Raji (cell line): ENCODE data around the gene RALY.

ENCODE experiments used
- POLR2A ChIP-seq: IDR thresholded peaks from 2 replicates; pipeline ENCODE4 v1.6.1; 2011; ENCODE audit warnings: low read depth, low read length, control low read depth; ENCODE audit not compliant: insufficient read depth

The RALY gene

DNA sequence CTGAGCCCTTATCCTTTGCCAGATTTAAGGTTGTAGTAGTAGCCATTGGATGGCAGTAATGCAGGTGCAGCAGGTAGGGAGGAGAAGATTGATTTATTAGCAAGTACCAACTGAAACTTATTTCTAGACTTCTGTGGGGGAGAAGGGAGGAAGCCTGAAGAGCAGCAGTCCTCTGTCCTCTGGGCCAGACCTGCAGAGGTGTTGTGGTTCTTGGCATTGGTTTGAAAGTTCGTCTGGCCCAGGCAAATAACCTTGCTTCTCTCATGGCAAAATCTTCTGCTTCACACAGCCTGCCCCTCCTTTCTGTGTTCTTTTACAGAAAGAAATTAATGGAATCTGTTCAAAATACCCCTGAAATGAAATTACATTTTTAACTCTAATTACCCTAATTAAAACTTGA is 24.5 kb downstream of the RALY start:
- no peak for TF ChIP-seq POLR2A

DNA sequence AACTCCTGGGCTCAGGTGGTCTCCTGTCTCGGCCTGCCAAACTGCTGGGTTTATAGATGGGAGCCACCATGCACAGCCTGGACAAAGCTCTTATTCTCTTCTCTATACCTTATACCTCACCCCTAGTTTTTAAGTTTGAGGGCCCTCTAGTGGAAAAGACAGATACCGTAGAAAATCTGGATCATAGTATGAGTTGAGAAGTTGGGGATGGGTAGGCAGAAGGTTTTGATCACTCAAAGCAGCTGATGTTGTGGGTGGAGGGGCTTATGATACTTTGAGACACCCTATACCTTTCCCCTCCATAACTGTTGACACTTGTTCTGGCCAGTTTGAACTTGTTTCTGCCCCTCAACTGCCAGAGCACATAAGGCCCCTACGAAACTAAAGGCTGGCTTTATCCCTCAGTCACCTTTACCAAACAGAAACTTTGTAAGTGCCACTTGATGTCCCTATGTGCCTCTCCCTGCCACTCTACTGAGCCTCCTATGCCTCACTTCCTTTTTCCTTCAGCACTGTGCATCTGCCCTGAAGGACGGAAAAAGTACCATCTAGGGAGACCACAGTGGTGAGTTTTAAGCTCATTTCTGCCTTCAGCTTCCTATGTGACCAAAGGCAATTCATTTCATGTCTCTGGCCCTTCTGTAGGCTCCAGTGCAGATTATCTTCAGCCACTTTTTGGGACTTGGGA is 28.6 kb downstream of the RALY start:
- TF ChIP-seq POLR2A = no peak

DNA sequence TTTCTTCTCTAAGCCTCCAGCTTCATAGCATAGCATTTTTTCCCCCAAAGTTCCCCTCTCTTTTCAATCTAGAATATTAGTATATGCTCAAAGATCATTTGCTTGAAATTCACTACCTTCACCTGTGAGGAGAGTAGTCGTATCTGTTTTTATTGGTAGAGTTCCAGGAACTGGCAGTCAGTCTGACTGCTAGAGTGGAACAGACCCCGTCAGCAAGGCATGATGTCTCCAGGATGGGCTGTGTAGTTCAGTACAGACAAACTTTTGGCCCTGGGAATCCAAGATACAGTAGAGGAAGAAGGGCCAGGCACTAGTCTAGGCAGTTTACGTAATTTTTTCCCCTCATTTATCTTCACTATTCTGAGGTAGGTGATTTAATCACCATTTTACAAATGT is 29.1 kb downstream of the RALY start:
- TF ChIP-seq POLR2A = no peak

DNA sequence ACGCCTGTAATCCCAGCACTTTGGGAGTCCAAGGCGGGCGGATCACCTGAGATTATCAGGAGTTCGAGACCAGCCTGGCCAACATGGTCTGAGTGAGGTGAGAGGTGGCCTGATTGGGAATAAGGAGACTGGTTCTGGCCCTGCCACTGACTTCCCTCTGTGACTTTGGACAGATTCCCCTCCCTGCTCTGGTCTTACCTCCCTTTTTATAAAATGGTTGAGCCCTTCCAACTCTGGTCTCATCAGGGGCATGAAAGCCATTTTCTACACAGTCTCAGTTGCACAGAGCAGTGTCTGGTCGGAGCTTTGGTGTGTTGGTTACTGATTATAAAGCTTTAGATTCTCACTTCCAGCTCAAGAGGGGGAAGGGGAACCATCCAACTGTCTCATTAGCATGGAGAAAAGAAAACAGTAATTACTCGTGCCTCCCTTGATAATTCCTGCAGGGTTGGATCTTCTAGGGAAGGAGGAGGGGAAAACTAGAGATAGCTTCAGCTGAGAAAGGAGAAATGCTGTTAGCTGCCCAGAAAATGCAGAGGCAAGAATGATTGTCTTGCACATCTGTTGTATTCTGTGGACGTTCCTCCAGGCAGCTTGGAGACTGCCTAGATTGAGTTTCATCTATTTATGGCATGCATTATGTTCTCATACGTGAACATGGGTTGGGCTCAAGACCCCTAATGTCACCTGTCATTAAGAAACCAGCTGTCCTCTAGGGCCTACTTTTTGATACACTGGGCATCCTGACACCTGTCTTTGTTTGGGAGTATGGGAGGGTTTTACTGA is 30.4 kb downstream of the RALY start:
- no peak for TF ChIP-seq POLR2A

DNA sequence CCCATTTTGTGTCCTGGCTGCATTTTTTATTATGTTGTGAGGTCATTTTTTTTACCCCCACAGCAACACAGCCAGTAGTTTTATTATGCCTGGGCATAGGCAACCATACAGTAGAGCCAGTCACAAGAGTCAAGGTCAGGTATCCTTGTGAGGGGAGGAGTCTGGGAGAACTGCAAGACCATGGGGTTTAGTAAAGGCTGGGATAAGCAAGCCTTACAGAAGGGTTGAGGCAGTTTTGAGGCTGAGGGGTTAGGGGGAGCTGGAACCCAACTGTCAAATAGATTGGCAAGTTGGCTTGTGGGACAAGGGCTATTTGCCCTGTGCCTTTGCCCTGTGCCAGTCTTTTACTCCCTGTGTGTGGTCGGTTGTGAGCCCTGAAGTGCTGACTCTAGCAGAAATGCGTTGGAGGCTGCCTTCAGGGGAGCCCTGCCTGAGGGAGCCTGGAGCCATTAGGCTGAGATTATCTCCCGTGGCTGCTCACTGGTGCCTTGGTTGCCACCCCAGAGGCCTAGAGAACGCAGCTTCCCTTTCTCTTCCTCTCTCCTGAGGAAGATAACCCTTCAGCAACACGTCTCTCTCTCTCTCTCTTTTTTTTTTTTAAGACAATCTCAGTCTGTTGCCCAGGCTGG is 31.1 kb downstream of the RALY start:
- TF ChIP-seq POLR2A = no peak

DNA sequence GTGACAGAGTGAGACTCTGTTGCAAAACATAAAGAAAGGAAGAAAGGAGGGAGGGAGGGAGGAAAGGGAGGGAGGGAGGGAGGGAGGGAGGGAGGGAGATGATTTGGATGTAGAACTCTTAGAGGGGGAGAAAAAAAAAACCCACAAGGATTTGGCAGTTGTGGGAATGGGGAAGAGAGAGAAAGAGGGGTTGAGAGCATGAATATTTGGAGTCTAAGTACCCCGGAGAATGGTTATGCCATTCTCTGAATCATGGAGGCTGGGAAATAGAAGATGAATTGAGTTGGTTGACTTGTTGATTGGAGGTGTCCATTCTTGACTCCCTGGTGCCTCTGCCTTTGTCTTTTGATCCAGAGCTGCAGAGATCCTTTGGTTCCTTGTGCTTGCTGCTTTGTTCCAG is 35.7 kb downstream of the RALY start:
- TF ChIP-seq POLR2A = no peak

DNA sequence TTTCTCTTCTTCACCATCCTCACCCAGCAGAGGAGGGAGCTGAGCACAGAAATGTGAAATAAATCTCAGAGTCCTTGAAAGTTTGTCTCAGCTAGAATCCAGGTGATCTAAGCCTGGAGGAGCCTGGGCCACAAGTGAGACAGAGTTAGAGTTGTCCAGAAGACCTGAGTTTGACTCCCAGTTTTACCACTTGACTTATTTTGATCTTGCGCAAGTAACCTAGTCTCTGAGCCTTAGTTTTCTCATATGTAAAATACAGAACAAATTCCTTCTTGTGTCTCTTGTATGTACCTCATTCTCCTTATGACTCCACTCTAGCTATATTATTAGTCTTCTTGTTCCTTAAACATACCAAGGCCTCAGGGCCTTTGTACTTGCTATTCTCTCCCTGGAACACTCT is 36.7 kb downstream of the RALY start:
- TF ChIP-seq POLR2A = no peak

DNA sequence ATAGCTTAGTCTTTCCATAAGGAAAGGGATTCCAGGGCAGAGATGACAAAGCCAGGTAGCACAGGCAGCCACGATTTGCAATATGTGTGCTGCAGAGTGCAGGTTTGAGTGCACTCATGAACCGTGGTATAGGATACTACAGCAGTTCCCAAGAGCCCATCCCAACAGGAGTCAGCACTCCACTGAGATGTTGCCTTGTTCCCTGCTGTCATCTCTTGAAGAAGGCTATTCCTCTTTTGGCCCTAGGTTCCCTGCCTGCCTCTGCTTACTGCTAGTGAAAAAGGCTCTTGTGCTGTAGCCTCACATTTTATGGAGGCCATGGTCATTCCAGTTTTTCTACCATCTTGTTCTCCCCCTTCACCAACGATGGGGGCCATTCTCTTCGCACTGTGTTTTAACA is 40.2 kb downstream of the RALY start:
- TF ChIP-seq POLR2A = no peak

DNA sequence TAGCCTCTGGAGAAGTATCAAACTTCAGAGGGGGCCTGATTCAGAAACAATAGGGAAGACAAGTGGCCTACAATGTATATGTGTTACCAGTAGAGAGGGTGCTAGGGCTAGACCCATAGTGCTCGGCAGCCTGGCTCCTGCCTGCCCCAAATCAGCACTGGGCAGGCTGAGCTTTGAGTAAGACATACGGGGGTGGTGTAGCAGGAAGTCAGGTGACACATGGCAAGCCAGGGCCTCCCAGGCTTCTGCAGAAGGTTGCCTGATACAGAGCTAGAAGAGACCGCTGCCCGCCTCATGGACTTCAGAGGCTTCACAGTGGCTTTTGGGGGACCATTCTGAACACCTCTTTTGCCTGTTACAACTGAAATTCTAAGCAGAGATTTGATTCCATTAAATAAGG is 43.4 kb downstream of the RALY start:
- TF ChIP-seq POLR2A = no peak

DNA sequence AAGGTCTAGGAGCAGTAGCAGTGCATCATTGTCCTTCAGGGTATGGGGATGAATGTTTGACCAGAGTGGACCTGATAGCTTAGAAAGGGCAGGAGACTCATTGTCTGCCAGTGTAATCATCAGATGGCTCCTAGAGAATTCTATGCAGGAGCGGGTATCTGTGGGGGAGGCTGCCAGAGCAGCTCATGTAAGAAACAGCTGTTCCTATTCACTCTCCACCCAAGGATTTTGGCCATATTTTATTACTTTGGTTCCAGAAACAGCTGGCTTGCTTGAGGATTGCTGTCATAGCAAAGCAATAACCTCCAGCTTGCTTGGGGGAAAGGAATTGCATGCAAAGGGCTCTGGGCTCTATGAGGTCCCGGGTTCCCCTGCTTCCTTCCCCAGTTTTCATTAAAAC is 44.1 kb downstream of the RALY start:
- TF ChIP-seq POLR2A = no peak

DNA sequence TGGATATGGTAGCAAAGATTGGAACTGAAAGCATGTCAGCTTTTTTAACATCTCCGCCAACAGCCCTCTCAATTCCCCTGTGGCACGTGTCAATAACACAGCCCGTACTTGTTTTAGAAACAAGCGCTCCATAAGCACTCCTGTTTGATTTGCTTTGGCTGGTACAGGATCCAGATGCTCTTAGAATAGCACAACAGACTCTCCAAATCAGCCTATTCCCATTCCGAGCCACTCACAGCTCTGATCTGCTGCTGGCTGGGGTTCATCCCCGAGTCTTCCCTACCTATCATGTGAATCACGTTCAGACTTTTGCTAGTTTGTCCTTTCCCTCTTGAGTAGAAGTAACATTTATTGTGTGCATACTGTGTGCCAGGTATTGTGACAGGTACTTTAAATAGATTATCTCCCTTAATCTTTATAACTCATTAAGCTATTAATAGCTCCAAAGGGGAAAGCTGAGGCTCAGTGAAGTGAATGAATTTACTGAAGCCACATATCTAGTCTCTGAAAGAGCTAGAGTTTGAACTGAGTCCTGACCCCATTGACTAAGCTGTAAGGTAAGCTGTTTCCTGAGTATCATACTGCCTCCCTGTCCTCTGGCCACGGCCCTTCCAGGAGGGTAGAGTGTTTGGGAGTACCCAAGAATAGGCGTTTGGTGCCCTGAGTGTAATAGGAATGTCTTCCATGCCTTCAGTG is 46.7 kb downstream of the RALY start:
- no peak for TF ChIP-seq POLR2A

DNA sequence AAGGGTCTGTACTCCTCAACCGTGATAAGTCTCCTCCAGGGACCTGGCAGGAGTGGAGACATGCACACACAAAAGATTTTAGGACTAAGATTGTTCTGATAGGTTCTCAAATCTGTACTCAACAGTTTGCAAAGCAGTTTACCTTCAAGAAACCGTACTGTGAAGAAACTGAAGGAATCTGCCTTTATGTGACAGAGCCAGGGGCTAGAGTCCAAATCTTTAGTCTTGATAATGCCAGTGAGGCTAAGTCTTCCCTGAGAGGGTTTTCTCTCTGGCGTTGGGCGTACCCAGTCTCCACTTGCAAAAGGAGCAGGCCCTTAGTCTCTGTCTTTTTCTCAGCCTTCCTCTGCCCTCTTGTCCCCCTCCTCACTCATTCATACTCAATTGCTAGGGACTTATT is 47.5 kb downstream of the RALY start:
- no peak for TF ChIP-seq POLR2A

DNA sequence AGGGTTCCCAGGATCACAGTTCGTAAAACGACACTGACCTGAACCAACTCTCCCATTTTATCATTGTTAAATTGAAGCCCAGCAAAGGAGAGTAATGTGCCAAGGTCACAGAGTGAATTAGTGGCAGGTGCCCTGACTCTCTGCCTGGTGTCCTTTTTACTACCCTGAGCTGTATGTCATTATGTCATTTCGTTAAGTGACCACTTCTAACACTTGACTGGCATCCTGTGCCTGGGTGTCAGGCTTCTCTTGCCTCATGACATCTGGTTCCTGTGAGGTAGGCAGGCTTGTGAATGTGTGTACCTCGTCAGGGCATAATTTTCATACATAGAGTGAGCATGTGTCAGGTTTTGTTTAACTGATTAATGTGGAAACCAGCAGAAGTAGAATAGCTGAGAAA is 48.6 kb downstream of the RALY start:
- no peak for TF ChIP-seq POLR2A

DNA sequence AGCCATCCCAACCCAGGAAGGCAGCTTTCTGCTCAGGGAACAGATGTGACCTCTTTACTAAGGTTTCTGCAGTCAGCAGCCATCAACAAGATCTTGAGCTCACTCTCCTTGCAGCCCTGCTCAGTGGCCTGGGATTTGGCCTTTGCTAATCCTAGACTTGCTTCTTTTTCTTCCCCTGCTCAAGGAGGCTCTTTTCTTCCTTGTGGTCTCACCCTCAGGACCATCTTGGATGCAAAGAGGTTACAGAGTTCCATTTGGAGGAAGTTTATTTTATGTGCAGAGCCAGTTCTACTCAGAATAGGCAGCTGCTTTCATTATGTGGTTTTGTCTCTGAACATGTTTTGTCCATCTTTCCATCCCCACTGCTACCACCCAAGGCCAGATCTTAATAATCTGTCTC is 49.3 kb downstream of the RALY start:
- no peak for TF ChIP-seq POLR2A

DNA sequence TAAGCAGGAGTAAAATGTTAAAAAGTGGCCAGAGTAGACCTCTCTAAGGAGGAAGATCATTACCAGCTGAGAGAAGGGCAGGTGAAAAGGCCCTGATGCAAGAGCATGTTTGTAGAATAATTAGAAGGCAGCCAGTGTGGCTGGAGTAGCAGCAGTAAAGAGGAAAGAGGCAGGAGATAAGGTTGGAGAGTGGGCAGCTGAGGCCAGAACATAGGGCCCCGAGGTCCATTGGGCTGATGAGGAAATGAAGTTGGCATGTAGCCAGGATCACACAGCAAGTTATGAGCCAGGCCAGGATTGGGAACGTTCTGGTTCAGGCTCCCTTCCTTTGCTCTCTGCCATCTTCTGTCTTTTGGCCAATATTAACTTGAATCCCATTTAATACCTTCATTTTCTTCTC is 51.6 kb downstream of the RALY start:
- TF ChIP-seq POLR2A = no peak
